GM06990 (cell line): Measurements from ENCODE around the gene LRP3.
"Not testable (repeated sequence)": the region's sequence is repeated elsewhere in the genome, so short reads cannot be mapped to it uniquely, and the experiment has no call there.

Source experiments
- DNase-seq: peaks from one replicate; pipeline ENCODE4 v3.0.0-alpha.2; 2011; ENCODE audit not compliant: insufficient read length; ENCODE audit errors: extremely low read depth
- H3K27me3 ChIP-seq: replicated peaks from 2 replicates; pipeline ENCODE4 v1.6.0; 2011; ENCODE audit warnings: low read length; ENCODE audit not compliant: control insufficient read depth, insufficient read depth
- H3K36me3 ChIP-seq: 2 replicates; pipeline ENCODE4 v1.5.1; 2011; ENCODE audit warnings: low read length; ENCODE audit not compliant: control insufficient read depth, insufficient read depth
- H3K4me3 ChIP-seq: replicated peaks from 2 replicates; pipeline ENCODE4 v1.5.1; 2011; ENCODE audit warnings: low read depth, mild to moderate bottlenecking, control low read depth, low read length
- TF ChIP-seq, protein P1 (sequence below): IDR thresholded peaks from 2 replicates; pipeline ENCODE4 v1.5.1; 2011; ENCODE audit warnings: low read length, control low read depth, mild to moderate bottlenecking, inconsistent platforms; ENCODE audit not compliant: insufficient read depth, poor library complexity, severe bottlenecking

Gene LRP3

DNA sequence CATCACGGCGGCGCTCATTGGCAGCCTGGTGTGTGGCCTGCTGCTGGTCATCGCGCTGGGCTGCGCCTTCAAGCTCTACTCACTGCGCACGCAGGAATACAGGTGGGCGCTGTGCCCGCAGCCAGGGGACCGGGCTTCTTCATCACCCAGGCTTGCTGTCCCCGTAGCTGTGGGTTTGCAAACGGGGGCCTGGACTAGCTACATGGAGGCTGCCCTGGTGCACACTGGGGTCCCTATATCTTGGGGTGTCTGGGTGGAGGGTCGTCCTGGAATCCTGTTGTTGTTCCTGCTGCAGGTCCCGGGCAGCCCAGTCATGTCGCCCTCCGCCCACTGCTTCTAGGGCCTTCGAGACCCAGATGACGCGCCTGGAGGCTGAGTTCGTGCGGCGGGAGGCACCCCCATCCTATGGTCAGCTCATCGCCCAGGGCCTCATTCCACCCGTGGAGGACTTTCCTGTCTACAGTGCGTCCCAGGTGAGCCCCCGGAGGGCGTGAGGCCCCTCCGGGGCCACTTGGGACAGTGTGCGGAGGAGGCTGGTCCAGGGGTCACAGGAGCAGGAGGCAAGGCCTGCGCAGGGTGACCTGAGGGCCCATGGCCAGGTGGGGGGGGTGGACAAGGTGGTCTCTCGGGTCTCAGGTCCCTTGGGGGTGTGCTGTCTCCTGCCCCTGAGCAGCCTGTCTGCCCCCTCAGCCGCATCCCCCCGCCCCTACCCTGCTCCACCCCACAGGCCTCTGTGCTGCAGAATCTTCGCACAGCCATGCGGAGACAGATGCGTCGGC lies 12.3 kb downstream of the LRP3 start:
- TF ChIP-seq, protein P1, sequence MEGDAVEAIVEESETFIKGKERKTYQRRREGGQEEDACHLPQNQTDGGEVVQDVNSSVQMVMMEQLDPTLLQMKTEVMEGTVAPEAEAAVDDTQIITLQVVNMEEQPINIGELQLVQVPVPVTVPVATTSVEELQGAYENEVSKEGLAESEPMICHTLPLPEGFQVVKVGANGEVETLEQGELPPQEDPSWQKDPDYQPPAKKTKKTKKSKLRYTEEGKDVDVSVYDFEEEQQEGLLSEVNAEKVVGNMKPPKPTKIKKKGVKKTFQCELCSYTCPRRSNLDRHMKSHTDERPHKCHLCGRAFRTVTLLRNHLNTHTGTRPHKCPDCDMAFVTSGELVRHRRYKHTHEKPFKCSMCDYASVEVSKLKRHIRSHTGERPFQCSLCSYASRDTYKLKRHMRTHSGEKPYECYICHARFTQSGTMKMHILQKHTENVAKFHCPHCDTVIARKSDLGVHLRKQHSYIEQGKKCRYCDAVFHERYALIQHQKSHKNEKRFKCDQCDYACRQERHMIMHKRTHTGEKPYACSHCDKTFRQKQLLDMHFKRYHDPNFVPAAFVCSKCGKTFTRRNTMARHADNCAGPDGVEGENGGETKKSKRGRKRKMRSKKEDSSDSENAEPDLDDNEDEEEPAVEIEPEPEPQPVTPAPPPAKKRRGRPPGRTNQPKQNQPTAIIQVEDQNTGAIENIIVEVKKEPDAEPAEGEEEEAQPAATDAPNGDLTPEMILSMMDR, result no peak
- Histone ChIP-seq H3K27me3 (no peaks in the 10 kb centered on the region), H3K36me3 (no peaks in the 10 kb centered on the region)

DNA sequence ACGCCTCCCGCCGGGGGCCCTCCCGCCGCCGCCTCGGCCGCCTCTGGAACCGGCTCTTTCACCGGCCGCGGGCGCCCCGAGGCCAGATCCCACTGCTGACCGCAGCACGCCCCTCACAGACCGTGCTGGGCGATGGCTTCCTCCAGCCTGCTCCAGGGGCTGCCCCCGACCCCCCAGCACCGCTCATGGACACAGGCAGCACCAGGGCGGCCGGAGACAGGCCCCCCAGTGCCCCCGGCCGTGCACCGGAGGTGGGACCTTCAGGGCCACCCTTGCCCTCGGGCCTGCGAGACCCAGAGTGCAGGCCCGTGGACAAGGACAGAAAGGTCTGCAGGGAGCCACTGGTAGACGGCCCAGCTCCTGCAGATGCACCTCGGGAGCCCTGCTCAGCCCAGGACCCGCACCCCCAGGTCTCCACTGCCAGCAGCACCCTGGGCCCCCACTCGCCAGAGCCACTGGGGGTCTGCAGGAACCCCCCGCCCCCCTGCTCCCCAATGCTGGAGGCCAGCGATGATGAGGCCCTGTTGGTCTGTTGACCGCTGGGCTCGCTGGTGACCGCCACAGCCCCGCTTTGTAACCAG lies 13.0 kb downstream of the LRP3 start:
- TF ChIP-seq, protein P1, result no peak
- Histone ChIP-seq H3K36me3 (no peaks in the 10 kb centered on the region), H3K27me3 (no peaks in the 10 kb centered on the region), H3K4me3 (no peak overlapping the region)
- no peak for DNase-seq

More for the DNA sequence above, 12.3 kb downstream of the LRP3 start:
- H3K4me3 ChIP-seq, result no peak overlapping the region
- no peak for DNase-seq

DNA sequence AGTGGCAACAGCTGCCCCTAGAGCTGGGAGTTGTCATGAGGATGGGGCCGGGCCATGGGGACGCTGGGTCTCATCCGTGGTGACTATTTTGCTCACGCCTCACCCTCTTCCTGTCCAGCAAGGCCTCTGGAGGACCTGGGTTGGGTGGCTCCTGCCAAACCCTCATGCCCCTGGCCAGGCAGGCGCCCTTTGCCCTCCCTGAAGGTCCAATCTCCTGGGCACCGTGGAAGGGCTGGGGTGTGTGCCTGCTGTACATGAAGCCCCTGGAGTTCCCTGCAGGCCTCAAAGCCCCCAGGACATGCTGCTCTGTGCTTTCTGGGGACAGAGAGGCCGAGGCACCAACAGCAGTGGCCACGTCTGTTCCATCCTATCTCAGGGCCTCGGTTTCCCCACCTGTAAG lies 13.8 kb downstream of the LRP3 start:
- no peak for DNase-seq
- Histone ChIP-seq H3K4me3 (no peak overlapping the region), H3K27me3 (no peaks in the 10 kb centered on the region), H3K36me3 (no peaks in the 10 kb centered on the region)
- TF ChIP-seq, protein P1, result no peak

DNA sequence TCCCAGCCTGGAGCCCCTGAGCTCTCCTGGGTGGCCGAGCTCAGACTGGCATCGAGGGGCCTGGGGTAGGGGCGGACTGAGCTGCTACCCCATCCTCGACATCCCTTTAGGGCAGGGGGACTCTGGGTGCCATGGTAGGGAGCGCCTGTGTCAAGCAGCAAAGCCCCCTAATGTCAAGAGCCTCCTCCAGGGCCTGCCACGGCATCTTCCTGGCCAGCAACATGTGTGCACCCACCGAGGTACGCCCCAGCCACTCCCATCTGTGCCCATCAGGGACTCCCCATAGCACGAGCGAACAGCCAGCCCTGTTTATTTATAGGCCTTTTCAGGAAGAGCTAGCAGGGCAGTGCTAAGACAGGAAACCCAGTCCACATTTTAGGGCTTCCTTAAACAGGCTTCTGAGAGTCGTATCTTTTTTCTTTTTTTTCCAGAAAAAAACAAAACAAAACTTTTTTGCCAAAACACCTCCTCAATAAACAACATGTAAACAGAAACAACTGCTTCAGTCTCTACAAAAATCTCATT lies 14.3 kb downstream of the LRP3 start:
- TF ChIP-seq, protein P1, result no peak
- no peak for DNase-seq
- no peak overlapping the region for H3K4me3 ChIP-seq
- H3K36me3 ChIP-seq, result no peaks in the 10 kb centered on the region
- H3K27me3 ChIP-seq, result no peaks in the 10 kb centered on the region

DNA sequence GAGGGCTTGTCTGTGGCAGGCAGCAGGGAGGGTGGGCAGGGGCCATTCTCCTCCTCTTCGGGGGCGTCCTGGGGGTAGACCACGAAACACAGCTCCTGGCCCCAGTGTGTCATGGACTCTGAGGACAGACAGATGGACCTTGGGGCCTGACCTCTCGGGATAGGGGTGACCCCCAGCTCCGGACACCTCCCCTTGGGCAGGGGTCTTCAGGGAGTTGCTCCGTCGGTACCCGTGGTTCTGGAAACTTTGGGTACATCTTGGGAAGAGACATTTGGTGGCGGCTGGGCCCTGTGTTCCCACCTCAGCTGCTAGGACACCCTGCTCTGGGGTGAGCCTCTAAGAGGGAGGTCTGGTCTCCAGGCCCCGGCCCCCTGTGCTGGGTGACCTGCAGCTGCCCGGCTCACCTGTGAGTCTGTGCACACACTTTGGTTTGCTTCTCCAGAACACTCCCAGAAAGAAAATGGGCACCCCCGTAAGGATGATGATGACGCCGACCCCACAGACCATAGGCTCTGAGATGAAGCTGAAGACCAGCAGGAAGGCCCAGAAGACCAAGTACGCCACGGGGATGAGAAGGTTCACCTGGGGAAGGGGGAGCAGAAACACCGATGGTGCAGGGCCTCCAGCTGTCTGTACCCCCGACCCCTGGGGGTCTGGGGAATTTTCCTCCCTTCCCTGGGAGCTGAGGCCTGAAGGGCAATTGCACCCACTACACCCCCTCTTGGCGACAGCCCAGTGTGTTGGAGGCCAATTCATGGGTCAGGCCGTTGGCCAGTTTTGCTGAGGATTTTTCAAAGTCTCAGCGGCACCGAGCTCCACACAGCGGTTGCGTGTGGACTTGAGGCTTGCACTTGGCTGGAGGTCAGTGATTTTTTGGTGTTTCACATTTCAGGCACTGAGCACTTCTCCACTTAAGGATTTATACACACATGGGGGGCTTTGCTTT lies 15.0 kb downstream of the LRP3 start:
- TF ChIP-seq, protein P1, result no peak
- Histone ChIP-seq H3K27me3 (no peaks in the 10 kb centered on the region), H3K4me3 (no peak overlapping the region), H3K36me3 (no peaks in the 10 kb centered on the region)
- no peak for DNase-seq

DNA sequence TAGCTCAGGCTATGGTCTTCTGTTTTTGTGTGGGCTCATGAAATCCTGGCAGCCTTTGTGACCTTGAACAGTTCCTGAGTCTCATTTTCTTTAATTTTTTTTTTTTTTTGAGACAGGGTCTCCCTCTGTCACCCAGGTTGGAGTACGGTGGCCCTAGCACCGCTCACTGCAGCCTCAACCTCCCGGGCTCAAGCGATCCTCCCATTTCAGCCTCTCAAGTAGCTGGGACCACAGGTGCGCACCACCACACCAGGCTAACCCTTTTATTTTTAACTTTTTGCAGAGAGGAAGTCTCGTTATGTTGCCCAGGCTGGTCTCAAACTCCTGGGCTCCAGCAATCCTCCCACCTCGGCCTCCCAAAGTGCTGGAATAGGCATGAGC lies 15.7 kb downstream of the LRP3 start:
- H3K4me3 ChIP-seq, DNase-seq, H3K27me3 ChIP-seq, H3K36me3 ChIP-seq: not testable (repeated sequence)
